Liver (tissue), 9 donors: ENCODE measurements around the gene ANKS1A. TPM values are rescaled to one million over a fixed set of nuclear protein-coding genes. Genes with fewer than 3 reads are reported as not detected.

Source experiments
- DNase-seq: peaks from one replicate; pipeline ENCODE4 v3.0.0-alpha.2; 2017; ENCODE audit warnings: low spot score
- H3K27ac ChIP-seq, 2 donors: one replicate each; pipeline ENCODE4 v1.7.0; 2013; ENCODE audit warnings: inconsistent platforms in 2 of 2, low read length in 2 of 2, control low read depth in 1 of 2, low read depth in 1 of 2, mild to moderate bottlenecking in 1 of 2
- H3K27me3 ChIP-seq, 4 donors: one replicate each; pipeline versions ENCODE4 v1.6.1 to v1.7.0; 2013; ENCODE audit warnings: low read length in 3 of 4, inconsistent platforms in 1 of 4, mild to moderate bottlenecking in 1 of 4, moderate library complexity in 1 of 4; ENCODE audit not compliant: control insufficient read depth in 4 of 4, insufficient read depth in 4 of 4
- H3K36me3 ChIP-seq, 4 donors: one replicate each; pipeline versions ENCODE4 v1.6.1 to v1.7.0; 2013; ENCODE audit warnings: low read length in 3 of 4, mild to moderate bottlenecking in 3 of 4, low read depth in 1 of 4, moderate library complexity in 1 of 4; ENCODE audit not compliant: control insufficient read depth in 4 of 4, insufficient read depth in 3 of 4
- H3K4me1 ChIP-seq, 4 donors: one replicate each; pipeline versions ENCODE4 v1.6.1 to v1.7.0; 2013; ENCODE audit warnings: low read length in 3 of 4, mild to moderate bottlenecking in 3 of 4, moderate library complexity in 1 of 4; ENCODE audit not compliant: control insufficient read depth in 4 of 4, insufficient read depth in 4 of 4
- H3K4me3 ChIP-seq, 3 donors: one replicate each; pipeline versions ENCODE4 v1.6.1 to v1.7.0; 2013; ENCODE audit warnings: low read length in 3 of 3, control low read depth in 1 of 3, low read depth in 1 of 3, mild to moderate bottlenecking in 1 of 3
- H3K9ac ChIP-seq, 2 donors: one replicate each; pipeline ENCODE4 v1.7.0; 2013; ENCODE audit warnings: low read length in 2 of 2, mild to moderate bottlenecking in 2 of 2, moderate library complexity in 2 of 2, control low read depth in 1 of 2, low read depth in 1 of 2
- H3K9me3 ChIP-seq, 4 donors: one replicate each; pipeline versions ENCODE4 v1.6.1 to v1.7.0; 2013; ENCODE audit warnings: low read length in 3 of 4; ENCODE audit not compliant: control insufficient read depth in 4 of 4
- ATF3 ChIP-seq: IDR thresholded peaks from 2 replicates; pipeline ENCODE4 v1.6.1; 2016; ENCODE audit warnings: antibody characterized with exemption
- CTCF ChIP-seq: fragments of 150-350 bp; IDR thresholded peaks from 2 replicates; pipeline ENCODE4 v1.5.1; 2017; ENCODE audit warnings: improper control_type of control experiment, low read depth, low read length; ENCODE audit not compliant: missing input control
- EGR1 ChIP-seq, 2 donors: IDR thresholded peaks; 2 replicates each; pipeline ENCODE4 v1.6.1; 2016 to 2018; ENCODE audit warnings: antibody characterized with exemption in 2 of 2, low read depth in 2 of 2
- FOXA1 ChIP-seq: IDR thresholded peaks from 2 replicates; pipeline ENCODE4 v1.6.1; 2016; ENCODE audit warnings: antibody characterized with exemption
- FOXA2 ChIP-seq: IDR thresholded peaks from 2 replicates; pipeline ENCODE4 v1.6.1; 2016; ENCODE audit warnings: antibody characterized with exemption
- GABPA ChIP-seq, 2 donors: IDR thresholded peaks in 1 of 2; conservative IDR thresholded peaks in 1 of 2; 2 replicates each; pipeline ENCODE4 v1.6.1; 2016; ENCODE audit warnings: antibody characterized with exemption in 2 of 2, mild to moderate bottlenecking in 1 of 2, moderate library complexity in 1 of 2
- HNF4A ChIP-seq, 2 donors: conservative IDR thresholded peaks; 2 replicates each; pipeline ENCODE4 v1.6.1; 2016; ENCODE audit warnings: antibody characterized with exemption in 2 of 2, mild to moderate bottlenecking in 2 of 2
- HNF4G ChIP-seq: IDR thresholded peaks from 2 replicates; pipeline ENCODE4 v1.6.1; 2016; ENCODE audit warnings: antibody characterized with exemption
- JUND ChIP-seq, 2 donors: IDR thresholded peaks; 2 replicates each; pipeline ENCODE4 v1.6.1; 2016; ENCODE audit warnings: antibody characterized with exemption in 2 of 2
- MAX ChIP-seq: IDR thresholded peaks from 2 replicates; pipeline ENCODE4 v1.6.1; 2016; ENCODE audit warnings: antibody characterized with exemption
- NR2F2 ChIP-seq: IDR thresholded peaks from 2 replicates; pipeline ENCODE4 v1.6.1; 2016; ENCODE audit warnings: antibody characterized with exemption
- RAD21 ChIP-seq, 2 donors: IDR thresholded peaks; 2 replicates each; pipeline ENCODE4 v1.6.1; 2016; ENCODE audit warnings: antibody characterized with exemption in 2 of 2, mild to moderate bottlenecking in 2 of 2
- RXRA ChIP-seq, 2 donors: IDR thresholded peaks; 2 replicates each; pipeline ENCODE4 v1.6.1; 2017 to 2018; ENCODE audit warnings: antibody characterized with exemption in 2 of 2, mild to moderate bottlenecking in 1 of 2
- SP1 ChIP-seq: IDR thresholded peaks from 2 replicates; pipeline ENCODE4 v1.6.1; 2018; ENCODE audit warnings: antibody characterized with exemption, mild to moderate bottlenecking
- TAF1 ChIP-seq: conservative IDR thresholded peaks from 2 replicates; pipeline ENCODE4 v1.6.1; 2016; ENCODE audit warnings: antibody characterized with exemption, mild to moderate bottlenecking
- YY1 ChIP-seq: IDR thresholded peaks from 2 replicates; pipeline ENCODE4 v1.6.1; 2016; ENCODE audit warnings: antibody characterized with exemption, mild to moderate bottlenecking
- ZBTB33 ChIP-seq: IDR thresholded peaks from 2 replicates; pipeline ENCODE4 v1.6.1; 2016; ENCODE audit warnings: antibody characterized with exemption
- WGBS: extraction: QIAGEN DNeasy Blood & Tissue Kit; methylation state at CpG from one replicate; pipeline ENCODE4 v1.1.7; 2013; 5-methylcytosine and 5-hydroxymethylcytosine counted together
- polyA plus RNA-seq, 2 donors: library from polyadenylated mRNA; stranded (reverse) in 1 of 2; unstranded in 1 of 2; fragments of 200-250 nt in 1 of 2; fragments of >200 nt in 1 of 2; fragmentation: Nextera tagmentation in 1 of 2; extraction: Ambion mirVana in 1 of 2; gene quantifications; one replicate each; pipeline versions ENCODE4 v1.2.1 to v1.2.3, GENCODE V29; 2013 to 2015
- total RNA-seq, 2 donors: library from RNA; depleted of rRNA; stranded (reverse); fragments of >200 nt; gene quantifications; one replicate each; pipeline ENCODE4 v1.2.3, GENCODE V29; 2014
- TF ChIP-seq, protein P1 (sequence below): IDR thresholded peaks from 2 replicates; pipeline ENCODE4 v1.6.1; 2016; ENCODE audit warnings: antibody characterized with exemption, mild to moderate bottlenecking
- donor health status: healthy.
- donor health status: healthy.
- donor health status: healthy.
- donor health status: healthy.
- donor health status: healthy.

The ANKS1A gene
- total and polyA plus RNA-seq, 4 donors = 4.3 to 18.7 (median 6.7) TPM

DNA sequence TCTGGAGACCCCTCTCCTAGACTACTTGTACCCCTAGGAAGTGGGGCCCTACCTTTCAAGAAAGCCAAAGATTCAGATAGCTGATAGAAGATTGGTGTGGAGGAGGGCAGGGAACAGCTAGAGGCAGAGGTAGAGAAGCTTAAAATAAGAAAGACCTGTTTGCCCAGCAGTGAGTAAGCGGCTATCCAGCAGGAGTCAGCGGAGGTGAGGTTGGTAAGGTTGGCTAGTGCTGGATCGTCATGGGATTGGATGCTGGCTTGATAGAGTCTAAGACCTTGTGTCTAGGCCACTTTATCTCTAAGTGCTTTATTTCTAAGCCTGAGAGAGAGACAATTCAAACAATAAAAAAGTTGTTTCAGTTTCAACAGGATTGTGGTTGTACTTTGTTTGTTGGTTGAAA, 19.1 kb downstream of the ANKS1A start:
- TF ChIP-seq NR2F2 = no peak
- TF ChIP-seq ZBTB33 = no peak
- TF ChIP-seq CTCF = no peak
- no peak for TF ChIP-seq HNF4G
- no peak for TF ChIP-seq EGR1 (IDR thresholded peaks at IDR 0.05; ENCODE audit: low read depth in 2 of 2)
- TF ChIP-seq, protein P1, sequence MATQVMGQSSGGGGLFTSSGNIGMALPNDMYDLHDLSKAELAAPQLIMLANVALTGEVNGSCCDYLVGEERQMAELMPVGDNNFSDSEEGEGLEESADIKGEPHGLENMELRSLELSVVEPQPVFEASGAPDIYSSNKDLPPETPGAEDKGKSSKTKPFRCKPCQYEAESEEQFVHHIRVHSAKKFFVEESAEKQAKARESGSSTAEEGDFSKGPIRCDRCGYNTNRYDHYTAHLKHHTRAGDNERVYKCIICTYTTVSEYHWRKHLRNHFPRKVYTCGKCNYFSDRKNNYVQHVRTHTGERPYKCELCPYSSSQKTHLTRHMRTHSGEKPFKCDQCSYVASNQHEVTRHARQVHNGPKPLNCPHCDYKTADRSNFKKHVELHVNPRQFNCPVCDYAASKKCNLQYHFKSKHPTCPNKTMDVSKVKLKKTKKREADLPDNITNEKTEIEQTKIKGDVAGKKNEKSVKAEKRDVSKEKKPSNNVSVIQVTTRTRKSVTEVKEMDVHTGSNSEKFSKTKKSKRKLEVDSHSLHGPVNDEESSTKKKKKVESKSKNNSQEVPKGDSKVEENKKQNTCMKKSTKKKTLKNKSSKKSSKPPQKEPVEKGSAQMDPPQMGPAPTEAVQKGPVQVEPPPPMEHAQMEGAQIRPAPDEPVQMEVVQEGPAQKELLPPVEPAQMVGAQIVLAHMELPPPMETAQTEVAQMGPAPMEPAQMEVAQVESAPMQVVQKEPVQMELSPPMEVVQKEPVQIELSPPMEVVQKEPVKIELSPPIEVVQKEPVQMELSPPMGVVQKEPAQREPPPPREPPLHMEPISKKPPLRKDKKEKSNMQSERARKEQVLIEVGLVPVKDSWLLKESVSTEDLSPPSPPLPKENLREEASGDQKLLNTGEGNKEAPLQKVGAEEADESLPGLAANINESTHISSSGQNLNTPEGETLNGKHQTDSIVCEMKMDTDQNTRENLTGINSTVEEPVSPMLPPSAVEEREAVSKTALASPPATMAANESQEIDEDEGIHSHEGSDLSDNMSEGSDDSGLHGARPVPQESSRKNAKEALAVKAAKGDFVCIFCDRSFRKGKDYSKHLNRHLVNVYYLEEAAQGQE = no peak
- TF ChIP-seq JUND (IDR thresholded peaks at IDR 0.05) = no peak
- no peak for TF ChIP-seq ATF3
- TF ChIP-seq GABPA (IDR thresholded peaks at IDR 0.05 in 1 of 2, conservative IDR thresholded peaks at IDR 0.05 in 1 of 2) = no peak
- no peak for TF ChIP-seq RAD21 (IDR thresholded peaks at IDR 0.05)
- no peak for TF ChIP-seq SP1
- TF ChIP-seq FOXA2 = no peak
- TF ChIP-seq YY1 = no peak
- no peak for TF ChIP-seq MAX
- no peak for TF ChIP-seq TAF1
- TF ChIP-seq RXRA (IDR thresholded peaks at IDR 0.05) = no peak
- no peak for TF ChIP-seq FOXA1
- no peak for TF ChIP-seq HNF4A (conservative IDR thresholded peaks at IDR 0.05)
- 98% methylated on average over 3 of the region's 3 CpGs for WGBS
- DNase-seq = no peak
- H3K9ac ChIP-seq = no peak overlapping the region
- peaks cover 0 to 4% (median 0%) of the 10 kb centered on the region in 4 donors for H3K4me1 ChIP-seq
- H3K9me3 ChIP-seq = no peaks in the 10 kb centered on the region
- no peak overlapping the region for H3K4me3 ChIP-seq
- H3K27ac ChIP-seq = no peak overlapping the region
- no peaks in the 10 kb centered on the region for H3K27me3 ChIP-seq
- no peaks in the 10 kb centered on the region for H3K36me3 ChIP-seq
